ENCODE measurements around the gene PIK3CA.

GRCh38 chr3:179250803-179251476 lies 102.8 kb downstream of the PIK3CA start, which contains the start of gene KCNMB3:
- TF ChIP-seq POLR2AphosphoS5 (IDR thresholded peaks at IDR 0.05; ENCODE audit: low read depth, low read length): no peak
- TF ChIP-seq, protein P1, sequence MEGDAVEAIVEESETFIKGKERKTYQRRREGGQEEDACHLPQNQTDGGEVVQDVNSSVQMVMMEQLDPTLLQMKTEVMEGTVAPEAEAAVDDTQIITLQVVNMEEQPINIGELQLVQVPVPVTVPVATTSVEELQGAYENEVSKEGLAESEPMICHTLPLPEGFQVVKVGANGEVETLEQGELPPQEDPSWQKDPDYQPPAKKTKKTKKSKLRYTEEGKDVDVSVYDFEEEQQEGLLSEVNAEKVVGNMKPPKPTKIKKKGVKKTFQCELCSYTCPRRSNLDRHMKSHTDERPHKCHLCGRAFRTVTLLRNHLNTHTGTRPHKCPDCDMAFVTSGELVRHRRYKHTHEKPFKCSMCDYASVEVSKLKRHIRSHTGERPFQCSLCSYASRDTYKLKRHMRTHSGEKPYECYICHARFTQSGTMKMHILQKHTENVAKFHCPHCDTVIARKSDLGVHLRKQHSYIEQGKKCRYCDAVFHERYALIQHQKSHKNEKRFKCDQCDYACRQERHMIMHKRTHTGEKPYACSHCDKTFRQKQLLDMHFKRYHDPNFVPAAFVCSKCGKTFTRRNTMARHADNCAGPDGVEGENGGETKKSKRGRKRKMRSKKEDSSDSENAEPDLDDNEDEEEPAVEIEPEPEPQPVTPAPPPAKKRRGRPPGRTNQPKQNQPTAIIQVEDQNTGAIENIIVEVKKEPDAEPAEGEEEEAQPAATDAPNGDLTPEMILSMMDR (IDR thresholded peaks at IDR 0.05): no peak
- TF ChIP-seq, protein P2, sequence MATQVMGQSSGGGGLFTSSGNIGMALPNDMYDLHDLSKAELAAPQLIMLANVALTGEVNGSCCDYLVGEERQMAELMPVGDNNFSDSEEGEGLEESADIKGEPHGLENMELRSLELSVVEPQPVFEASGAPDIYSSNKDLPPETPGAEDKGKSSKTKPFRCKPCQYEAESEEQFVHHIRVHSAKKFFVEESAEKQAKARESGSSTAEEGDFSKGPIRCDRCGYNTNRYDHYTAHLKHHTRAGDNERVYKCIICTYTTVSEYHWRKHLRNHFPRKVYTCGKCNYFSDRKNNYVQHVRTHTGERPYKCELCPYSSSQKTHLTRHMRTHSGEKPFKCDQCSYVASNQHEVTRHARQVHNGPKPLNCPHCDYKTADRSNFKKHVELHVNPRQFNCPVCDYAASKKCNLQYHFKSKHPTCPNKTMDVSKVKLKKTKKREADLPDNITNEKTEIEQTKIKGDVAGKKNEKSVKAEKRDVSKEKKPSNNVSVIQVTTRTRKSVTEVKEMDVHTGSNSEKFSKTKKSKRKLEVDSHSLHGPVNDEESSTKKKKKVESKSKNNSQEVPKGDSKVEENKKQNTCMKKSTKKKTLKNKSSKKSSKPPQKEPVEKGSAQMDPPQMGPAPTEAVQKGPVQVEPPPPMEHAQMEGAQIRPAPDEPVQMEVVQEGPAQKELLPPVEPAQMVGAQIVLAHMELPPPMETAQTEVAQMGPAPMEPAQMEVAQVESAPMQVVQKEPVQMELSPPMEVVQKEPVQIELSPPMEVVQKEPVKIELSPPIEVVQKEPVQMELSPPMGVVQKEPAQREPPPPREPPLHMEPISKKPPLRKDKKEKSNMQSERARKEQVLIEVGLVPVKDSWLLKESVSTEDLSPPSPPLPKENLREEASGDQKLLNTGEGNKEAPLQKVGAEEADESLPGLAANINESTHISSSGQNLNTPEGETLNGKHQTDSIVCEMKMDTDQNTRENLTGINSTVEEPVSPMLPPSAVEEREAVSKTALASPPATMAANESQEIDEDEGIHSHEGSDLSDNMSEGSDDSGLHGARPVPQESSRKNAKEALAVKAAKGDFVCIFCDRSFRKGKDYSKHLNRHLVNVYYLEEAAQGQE (IDR thresholded peaks at IDR 0.05; ENCODE audit: insufficient read depth in 1 of 2, low read depth in 2 of 2, low read length in 1 of 2): no peak
- TF ChIP-seq SIN3A (IDR thresholded peaks at IDR 0.05; ENCODE audit: borderline replicate concordance, insufficient read depth, low read depth, low read length): no peak
